ENCODE data around the gene EMILIN3.
A peak's percentile ranks its signal among the peaks of the same experiment; 100 is the strongest.

The EMILIN3 gene

DNA sequence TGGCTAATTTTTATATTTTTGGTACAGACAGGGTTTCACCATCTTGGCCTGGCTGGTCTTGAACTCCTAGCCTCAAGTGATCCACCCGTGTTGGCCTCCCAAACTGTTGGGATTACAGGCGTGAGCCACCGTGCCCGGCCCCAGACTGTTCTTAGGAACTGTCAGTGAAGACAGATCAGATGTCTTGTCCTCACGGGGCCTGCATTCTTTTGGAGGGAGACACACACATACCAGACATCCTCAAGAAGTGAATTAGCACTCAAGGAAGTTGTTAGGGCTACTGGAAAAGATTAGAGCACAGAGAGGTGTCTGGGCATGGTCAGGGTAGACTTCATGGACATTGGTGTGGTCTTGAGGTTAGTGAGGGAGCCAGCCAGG is 36.3 kb downstream of the EMILIN3 start:
- Histone ChIP-seq H3K9ac (ENCODE audit: low read length) (no peak overlapping the region), H3K4me1 (ENCODE audit: control insufficient read depth, insufficient read depth, low read length) (peaks cover 10% of the 10 kb centered on the region; the same call in 1 of the 2 replicates), H3K36me3 (ENCODE audit: control insufficient read depth, insufficient read depth, low read length) (no peaks in the 10 kb centered on the region), H3K27me3 (ENCODE audit: control insufficient read depth, insufficient read depth, low read length) (peaks cover 16% of the 10 kb centered on the region), H3K27ac (ENCODE audit: low read depth, low read length) (no peak overlapping the region), H3K9me3 (ENCODE audit: control insufficient read depth, insufficient read depth, low read depth, low read length) (no peaks in the 10 kb centered on the region), H3K4me3 (ENCODE audit: low read depth, low read length) (no peak overlapping the region)

DNA sequence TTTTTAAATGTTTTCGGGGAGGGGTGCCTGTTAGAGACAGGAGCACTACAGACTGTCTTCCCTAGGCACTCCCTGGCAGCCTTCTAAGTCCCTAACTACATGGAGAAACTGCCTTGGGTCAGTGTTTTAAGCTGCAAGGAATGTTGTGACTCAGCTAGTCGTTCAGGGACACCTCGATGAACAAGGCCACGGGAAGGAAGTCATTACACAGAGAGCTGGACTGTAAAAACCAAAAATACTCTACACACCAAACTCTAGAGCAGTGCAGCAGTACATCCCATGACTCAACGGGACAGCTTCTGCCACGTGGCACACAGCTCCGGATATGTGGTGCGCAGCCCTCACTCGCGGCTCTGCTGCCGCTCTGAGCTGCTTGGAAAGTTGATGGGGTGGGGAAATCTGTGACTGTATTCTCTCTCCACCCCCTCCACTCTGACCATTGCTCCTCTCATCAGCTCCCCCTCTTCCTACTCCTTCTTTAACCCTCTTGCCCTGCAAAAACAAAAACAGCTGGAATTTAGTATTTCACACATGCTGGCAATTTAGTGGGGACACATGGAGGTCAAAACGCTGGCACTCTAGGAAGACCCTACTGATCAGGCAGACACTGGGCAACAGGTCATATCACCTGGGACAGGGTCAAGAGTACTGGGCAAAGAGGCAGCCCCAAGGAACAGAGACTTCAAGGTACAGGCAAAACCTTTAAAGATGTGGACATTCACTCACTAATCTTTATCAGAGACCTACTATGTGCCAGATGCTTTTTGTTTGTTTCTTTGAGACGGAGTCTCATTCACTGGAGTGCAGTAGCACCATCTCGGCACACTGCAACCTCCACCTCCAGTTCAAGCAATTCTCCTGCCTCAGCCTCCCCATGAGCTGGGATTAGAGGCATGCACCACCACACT is 36.9 kb downstream of the EMILIN3 start:
- peaks cover 16% of the 10 kb centered on the region for H3K27me3 ChIP-seq (ENCODE audit: control insufficient read depth, insufficient read depth, low read length)
- H3K4me3 ChIP-seq (ENCODE audit: low read depth, low read length), result no peak overlapping the region
- H3K9ac ChIP-seq (ENCODE audit: low read length), result no peak overlapping the region
- H3K36me3 ChIP-seq (ENCODE audit: control insufficient read depth, insufficient read depth, low read length), result no peaks in the 10 kb centered on the region
- peaks cover 10% of the 10 kb centered on the region; the same call in 1 of the 2 replicates for H3K4me1 ChIP-seq (ENCODE audit: control insufficient read depth, insufficient read depth, low read length)
- H3K9me3 ChIP-seq (ENCODE audit: control insufficient read depth, insufficient read depth, low read depth, low read length), result no peaks in the 10 kb centered on the region
- H3K27ac ChIP-seq (ENCODE audit: low read depth, low read length), result no peak overlapping the region

DNA sequence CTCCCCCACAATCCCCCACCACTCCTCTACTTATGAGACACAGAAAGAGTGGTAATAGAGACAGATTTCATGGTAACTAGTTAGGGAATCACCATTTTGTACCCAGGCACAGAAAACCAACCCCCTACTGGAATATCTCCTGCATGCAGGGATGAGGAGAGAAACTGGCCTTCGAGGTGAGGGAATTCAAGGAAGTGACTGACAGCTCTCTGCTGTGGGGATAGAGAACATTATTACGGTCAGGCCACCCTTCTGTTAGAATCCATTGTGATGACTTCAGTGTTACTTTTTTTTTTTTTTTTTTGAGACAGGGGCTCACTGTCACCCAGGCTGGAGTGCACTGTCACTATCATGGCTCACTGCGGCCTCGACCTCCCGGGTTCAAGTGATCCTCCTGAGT is 39.4 kb downstream of the EMILIN3 start:
- Histone ChIP-seq H3K9ac (ENCODE audit: low read length) (no peak overlapping the region), H3K9me3 (ENCODE audit: control insufficient read depth, insufficient read depth, low read depth, low read length) (no peaks in the 10 kb centered on the region), H3K27me3 (ENCODE audit: control insufficient read depth, insufficient read depth, low read length) (peaks cover 16% of the 10 kb centered on the region), H3K4me3 (ENCODE audit: low read depth, low read length) (no peak overlapping the region), H3K4me1 (ENCODE audit: control insufficient read depth, insufficient read depth, low read length) (peaks cover 10% of the 10 kb centered on the region; the same call in 1 of the 2 replicates), H3K27ac (ENCODE audit: low read depth, low read length) (no peak overlapping the region), H3K36me3 (ENCODE audit: control insufficient read depth, insufficient read depth, low read length) (no peaks in the 10 kb centered on the region)

DNA sequence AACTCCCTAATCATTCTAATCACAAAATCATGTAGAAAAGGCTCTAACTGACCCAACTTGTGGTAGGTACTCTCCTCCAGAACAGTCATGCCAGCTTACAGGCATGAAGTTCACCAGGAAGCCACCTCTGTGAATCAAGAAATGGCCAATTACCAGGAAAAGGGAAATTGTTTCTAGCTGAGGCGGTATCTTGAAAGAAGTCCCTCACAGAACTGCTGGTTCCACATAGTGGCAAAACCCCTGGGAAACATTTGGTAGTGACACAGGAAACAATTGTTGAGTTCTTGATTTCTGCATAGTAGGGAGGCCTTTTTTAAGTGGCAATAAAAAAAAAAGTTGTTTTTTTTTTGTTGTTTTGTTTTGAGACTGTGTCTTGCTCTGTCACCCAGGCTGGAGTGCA is 45.6 kb downstream of the EMILIN3 start:
- no peak overlapping the region for H3K4me3 ChIP-seq (ENCODE audit: low read depth, low read length)
- no peak overlapping the region for H3K9ac ChIP-seq (ENCODE audit: low read length)
- H3K27ac ChIP-seq (ENCODE audit: low read depth, low read length), result no peak overlapping the region
- peaks cover 12% of the 10 kb centered on the region; the same call in 1 of the 2 replicates for H3K27me3 ChIP-seq (ENCODE audit: control insufficient read depth, insufficient read depth, low read length)
- H3K9me3 ChIP-seq (ENCODE audit: control insufficient read depth, insufficient read depth, low read depth, low read length), result no peaks in the 10 kb centered on the region
- H3K36me3 ChIP-seq (ENCODE audit: control insufficient read depth, insufficient read depth, low read length), result no peaks in the 10 kb centered on the region
- H3K4me1 ChIP-seq (ENCODE audit: control insufficient read depth, insufficient read depth, low read length), result peaks cover 9% of the 10 kb centered on the region; the same call in 1 of the 2 replicates

DNA sequence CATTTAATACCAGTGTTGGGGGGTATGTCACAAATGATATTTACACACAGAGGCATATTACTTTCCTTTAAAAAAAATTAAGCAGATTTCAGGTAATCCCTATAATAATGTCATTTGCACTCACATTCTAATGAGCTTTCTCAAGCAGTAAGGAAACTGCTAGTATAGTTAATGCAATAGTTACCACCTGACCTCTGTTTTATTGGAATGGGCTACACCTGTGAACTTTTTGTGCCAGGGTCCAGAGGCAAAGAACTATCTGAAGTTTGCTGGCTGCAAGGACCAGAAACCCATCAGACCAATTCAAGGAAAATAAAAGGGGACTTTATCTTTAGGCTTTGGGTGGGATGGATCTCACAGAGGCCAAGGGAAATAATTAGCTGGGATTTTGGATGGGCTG is 46.2 kb downstream of the EMILIN3 start:
- Histone ChIP-seq H3K27ac (ENCODE audit: low read depth, low read length) (no peak overlapping the region), H3K4me1 (ENCODE audit: control insufficient read depth, insufficient read depth, low read length) (peaks cover 10% of the 10 kb centered on the region; the same call in 1 of the 2 replicates)

DNA sequence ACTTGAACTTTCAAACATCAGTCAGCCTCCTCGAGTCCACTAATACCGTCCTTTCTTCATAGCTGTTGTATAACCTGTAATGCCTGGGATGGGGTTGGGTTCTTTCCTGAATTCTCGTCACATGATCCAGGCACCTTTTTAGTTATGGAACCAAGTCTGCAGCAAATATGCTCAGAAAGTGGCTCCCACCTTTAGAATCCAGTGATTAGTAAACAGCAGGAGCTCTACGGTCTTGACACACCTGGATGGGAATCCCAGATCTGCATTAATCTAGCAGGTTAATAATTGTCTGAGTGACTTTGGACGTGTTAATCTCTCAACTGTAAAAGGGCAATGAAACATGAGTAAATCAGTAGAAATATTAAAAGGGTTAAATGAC is 48.4 kb downstream of the EMILIN3 start:
- Histone ChIP-seq H3K4me1 (ENCODE audit: control insufficient read depth, insufficient read depth, low read length) (peaks cover 10% of the 10 kb centered on the region; the same call in 1 of the 2 replicates), H3K27ac (ENCODE audit: low read depth, low read length) (no peak overlapping the region), H3K9me3 (ENCODE audit: control insufficient read depth, insufficient read depth, low read depth, low read length) (no peaks in the 10 kb centered on the region), H3K27me3 (ENCODE audit: control insufficient read depth, insufficient read depth, low read length) (peaks cover 12% of the 10 kb centered on the region; the same call in 1 of the 2 replicates), H3K36me3 (ENCODE audit: control insufficient read depth, insufficient read depth, low read length) (no peaks in the 10 kb centered on the region), H3K4me3 (ENCODE audit: low read depth, low read length) (peak overlapping the region; percentile 83), H3K9ac (ENCODE audit: low read length) (no peak overlapping the region)

More for the DNA sequence above, 46.2 kb downstream of the EMILIN3 start:
- Histone ChIP-seq H3K9me3 (ENCODE audit: control insufficient read depth, insufficient read depth, low read depth, low read length) (no peaks in the 10 kb centered on the region), H3K9ac (ENCODE audit: low read length) (no peak overlapping the region), H3K4me3 (ENCODE audit: low read depth, low read length) (no peak overlapping the region), H3K36me3 (ENCODE audit: control insufficient read depth, insufficient read depth, low read length) (no peaks in the 10 kb centered on the region), H3K27me3 (ENCODE audit: control insufficient read depth, insufficient read depth, low read length) (peaks cover 12% of the 10 kb centered on the region; the same call in 1 of the 2 replicates)

DNA sequence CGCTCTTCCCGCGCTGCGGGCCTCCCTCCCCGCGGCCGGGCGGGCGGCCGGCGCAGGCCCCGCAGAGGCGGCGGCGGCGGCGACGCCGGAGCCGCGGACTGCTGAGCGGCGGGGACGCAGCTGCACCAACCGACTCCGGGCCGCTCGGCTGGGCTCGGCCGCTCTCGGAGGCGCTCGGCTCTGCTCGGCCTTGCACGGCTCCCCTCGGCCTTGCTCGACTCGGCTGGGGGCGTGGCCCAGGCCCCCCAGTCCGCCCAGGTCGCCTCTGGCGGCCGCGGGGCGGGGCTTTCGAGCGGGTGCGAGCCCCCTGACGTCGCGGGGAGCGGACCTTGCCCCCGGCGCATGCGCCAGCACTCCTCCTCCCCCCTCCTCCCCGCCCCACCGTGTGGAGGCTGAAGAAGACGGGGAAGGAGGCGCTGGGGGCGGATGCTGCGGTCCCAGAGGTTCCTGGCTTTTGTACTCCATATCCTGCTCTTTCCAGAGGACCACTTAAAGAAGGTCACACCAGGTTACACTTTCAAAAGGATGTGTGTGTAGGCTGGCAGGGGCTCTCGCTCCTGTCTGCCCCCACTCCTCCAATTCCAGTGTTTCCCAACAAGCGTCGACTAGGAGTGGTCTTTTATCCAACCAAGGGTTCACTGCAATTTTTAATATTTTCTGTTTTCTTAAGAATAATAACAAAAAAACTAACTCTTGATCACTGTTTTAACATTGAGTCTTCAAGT is 48.9 kb downstream of the EMILIN3 start, which contains the start of gene ZHX3:
Gene ZHX3, minus strand, starts transcription at position 186 of the 725 bp plus-strand sequence. CDS start 112,815 bp downstream, outside the sequence.
- no peak within 1 kb of the TSS for H3K27ac ChIP-seq (ENCODE audit: low read depth, low read length)

DNA sequence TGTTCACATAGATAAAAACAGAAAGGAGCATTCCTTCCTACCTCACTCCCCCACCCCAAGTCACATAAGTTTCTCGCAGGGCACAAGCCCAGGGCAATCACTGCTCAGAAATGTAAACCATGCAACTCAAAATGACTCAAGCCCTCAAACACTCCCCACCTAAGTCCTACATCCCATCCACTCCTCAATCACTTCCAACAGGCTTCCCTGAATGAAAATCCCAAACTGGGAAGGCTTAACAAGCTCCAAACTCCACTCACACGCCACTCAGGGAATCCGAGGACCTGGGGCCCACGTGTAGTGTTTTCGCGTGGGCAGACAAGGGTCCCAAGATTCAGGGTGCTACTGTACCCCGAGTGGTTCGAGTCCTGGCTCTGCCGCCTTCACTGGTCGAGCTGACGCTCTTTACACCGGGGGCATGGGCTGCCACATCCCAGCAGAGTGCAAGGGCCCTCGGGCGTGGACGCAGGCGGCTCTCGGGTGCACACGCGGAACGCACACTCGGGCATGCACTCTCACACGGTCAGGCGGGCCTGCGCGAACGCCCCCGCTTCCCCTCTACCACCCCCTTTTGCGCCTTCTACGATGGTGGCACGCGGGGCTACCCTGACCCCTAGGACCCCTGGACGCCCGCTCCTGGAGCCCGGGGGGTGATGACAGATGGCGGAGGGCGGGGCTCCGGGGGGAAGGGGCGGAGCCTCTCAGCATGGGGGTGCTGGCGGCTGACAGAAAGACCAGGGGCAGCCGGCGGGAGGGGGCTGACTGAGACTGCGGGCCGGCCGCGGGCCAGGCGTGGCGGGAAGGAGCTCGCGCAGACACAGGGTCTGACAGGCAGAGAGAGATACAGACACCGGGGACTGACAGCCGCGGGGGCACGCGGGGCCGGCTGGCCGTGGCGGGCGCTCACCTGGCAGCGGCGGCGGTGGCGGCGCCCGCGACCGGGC is 49.7 kb downstream of the EMILIN3 start:
- Histone ChIP-seq H3K27ac (ENCODE audit: low read depth, low read length) (no peak overlapping the region), H3K9ac (ENCODE audit: low read length) (peak overlapping the region; percentile 70), H3K4me1 (ENCODE audit: control insufficient read depth, insufficient read depth, low read length) (peaks cover 10% of the 10 kb centered on the region; the same call in 1 of the 2 replicates), H3K36me3 (ENCODE audit: control insufficient read depth, insufficient read depth, low read length) (no peaks in the 10 kb centered on the region), H3K9me3 (ENCODE audit: control insufficient read depth, insufficient read depth, low read depth, low read length) (no peaks in the 10 kb centered on the region), H3K4me3 (ENCODE audit: low read depth, low read length) (peak overlapping the region; percentile 83), H3K27me3 (ENCODE audit: control insufficient read depth, insufficient read depth, low read length) (peaks cover 12% of the 10 kb centered on the region; the same call in 1 of the 2 replicates)

More for the DNA sequence above, 48.9 kb downstream of the EMILIN3 start, which contains the start of gene ZHX3:
- Histone ChIP-seq H3K27me3 (ENCODE audit: control insufficient read depth, insufficient read depth, low read length) (peaks cover 12% of the 10 kb centered on the region; the same call in 1 of the 2 replicates), H3K9ac (ENCODE audit: low read length) (peak within 1 kb of the TSS; percentile 70), H3K9me3 (ENCODE audit: control insufficient read depth, insufficient read depth, low read depth, low read length) (no peaks in the 10 kb centered on the region), H3K4me1 (ENCODE audit: control insufficient read depth, insufficient read depth, low read length) (peaks cover 10% of the 10 kb centered on the region; the same call in 1 of the 2 replicates), H3K4me3 (ENCODE audit: low read depth, low read length) (peak within 1 kb of the TSS; percentile 83), H3K36me3 (ENCODE audit: control insufficient read depth, insufficient read depth, low read length) (no peaks in the 10 kb centered on the region)

DNA sequence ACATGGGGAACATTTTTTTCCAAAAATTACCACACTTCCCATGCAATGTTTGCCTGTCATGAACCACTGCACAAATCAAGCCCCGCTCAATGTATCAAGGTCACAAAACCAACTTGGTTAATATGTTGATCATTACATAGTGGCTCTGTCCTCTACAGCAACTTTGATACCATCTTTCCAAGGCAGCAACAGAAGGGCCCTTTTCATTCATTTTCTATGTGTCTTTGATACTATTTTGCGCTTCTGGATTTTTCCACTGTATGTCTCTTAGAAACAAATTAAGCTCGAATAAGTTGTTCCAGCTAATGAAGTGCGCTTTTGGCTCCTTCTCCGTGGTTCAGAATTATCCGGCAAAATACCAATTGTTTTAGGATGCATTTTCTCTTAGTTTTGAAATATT is 50.6 kb downstream of the EMILIN3 start:
- H3K27me3 ChIP-seq (ENCODE audit: control insufficient read depth, insufficient read depth, low read length), result peaks cover 12% of the 10 kb centered on the region; the same call in 1 of the 2 replicates
- H3K27ac ChIP-seq (ENCODE audit: low read depth, low read length), result no peak overlapping the region
- peak overlapping the region; percentile 83; the same call in 1 of the 2 replicates for H3K4me3 ChIP-seq (ENCODE audit: low read depth, low read length)
- H3K9me3 ChIP-seq (ENCODE audit: control insufficient read depth, insufficient read depth, low read depth, low read length), result no peaks in the 10 kb centered on the region
- H3K9ac ChIP-seq (ENCODE audit: low read length), result no peak overlapping the region
- peaks cover 10% of the 10 kb centered on the region; the same call in 1 of the 2 replicates for H3K4me1 ChIP-seq (ENCODE audit: control insufficient read depth, insufficient read depth, low read length)
- H3K36me3 ChIP-seq (ENCODE audit: control insufficient read depth, insufficient read depth, low read length), result no peaks in the 10 kb centered on the region

DNA sequence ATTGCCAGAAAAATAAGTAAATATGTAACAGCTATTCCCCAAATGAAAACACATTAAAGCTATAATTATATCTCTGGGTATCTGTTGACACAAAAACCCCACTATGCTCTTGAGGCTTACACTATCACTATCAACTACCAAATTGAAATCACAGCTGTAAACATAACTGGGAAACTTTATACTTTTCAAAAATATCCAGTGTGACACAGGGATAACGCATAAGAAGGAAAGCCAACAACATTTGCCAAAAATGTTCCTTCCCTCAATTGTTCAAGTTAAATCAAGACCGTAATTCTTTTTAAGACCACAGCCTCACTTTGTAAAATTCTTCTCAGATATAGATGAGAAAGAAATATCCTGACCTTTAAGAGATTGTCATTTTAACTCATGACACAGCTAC is 52.2 kb downstream of the EMILIN3 start:
- no peak overlapping the region for H3K9ac ChIP-seq (ENCODE audit: low read length)
- H3K36me3 ChIP-seq (ENCODE audit: control insufficient read depth, insufficient read depth, low read length), result no peaks in the 10 kb centered on the region
- peaks cover 10% of the 10 kb centered on the region; the same call in 1 of the 2 replicates for H3K4me1 ChIP-seq (ENCODE audit: control insufficient read depth, insufficient read depth, low read length)
- H3K27me3 ChIP-seq (ENCODE audit: control insufficient read depth, insufficient read depth, low read length), result peaks cover 10% of the 10 kb centered on the region
- H3K9me3 ChIP-seq (ENCODE audit: control insufficient read depth, insufficient read depth, low read depth, low read length), result no peaks in the 10 kb centered on the region
- H3K4me3 ChIP-seq (ENCODE audit: low read depth, low read length), result no peak overlapping the region
- H3K27ac ChIP-seq (ENCODE audit: low read depth, low read length), result no peak overlapping the region
